Fibroblast of villous mesenchyme (primary cell): Measurements from ENCODE around the gene METTL24. TPM values are rescaled to one million over a fixed set of nuclear protein-coding genes. Genes with fewer than 3 reads are reported as not detected.
A peak's percentile ranks its signal among the peaks of the same experiment; 100 is the strongest.

Experiments
- DNase-seq: peaks from one replicate; pipeline ENCODE4 v3.0.0-alpha.2; 2010; ENCODE audit warnings: low read depth
- H3K4me3 ChIP-seq: 2 replicates; pipeline ENCODE4 v1.5.1; 2011; ENCODE audit warnings: low read depth, mild to moderate bottlenecking, low read length
- total RNA-seq: library from RNA; depleted of rRNA; stranded (reverse); fragments of >200 nt; gene quantifications from 2 replicates; pipeline ENCODE4 v1.2.3, GENCODE V29; 2012
- TF ChIP-seq, protein P1 (sequence below): IDR thresholded peaks from 2 replicates; pipeline ENCODE4 v1.5.1; 2012; ENCODE audit warnings: low read depth, mild to moderate bottlenecking, low read length; ENCODE audit not compliant: insufficient read depth

METTL24 gene
- total RNA-seq, 1 donor, result not detected

DNA sequence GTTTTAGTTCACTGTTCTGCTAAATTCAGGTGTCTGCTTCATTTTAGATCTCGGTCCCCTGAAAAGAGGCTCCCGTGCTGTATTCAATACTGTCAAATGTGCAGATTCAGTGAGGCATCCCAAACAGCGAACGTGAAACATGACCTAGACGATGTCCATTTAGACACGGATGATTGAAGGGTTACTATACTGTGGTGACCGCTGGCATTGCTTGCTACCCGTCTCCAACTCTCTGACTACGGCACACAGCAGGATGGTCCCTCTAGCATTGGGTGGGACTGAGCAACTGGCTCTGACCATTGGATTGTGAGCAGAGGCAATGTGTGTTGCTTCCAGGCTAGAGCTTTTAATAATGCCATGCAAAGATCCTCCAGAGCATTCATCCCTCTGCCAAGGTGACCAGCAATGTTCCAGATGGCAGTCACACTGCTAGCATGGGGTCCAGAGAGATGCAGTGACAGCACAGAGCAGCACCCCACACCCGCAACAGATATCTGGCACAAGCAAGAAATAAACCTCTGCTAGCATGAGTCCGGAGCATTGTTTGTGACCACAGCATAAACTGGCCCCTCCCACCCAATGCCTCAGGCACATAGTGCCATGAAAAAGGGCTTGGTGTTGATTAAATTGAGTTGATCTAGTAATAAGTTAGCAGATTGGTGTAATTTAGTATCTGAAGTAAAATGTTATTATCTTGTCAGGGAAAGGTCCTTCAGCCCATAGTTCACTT is 9.0 kb downstream of the METTL24 start:
- TF ChIP-seq, protein P1, sequence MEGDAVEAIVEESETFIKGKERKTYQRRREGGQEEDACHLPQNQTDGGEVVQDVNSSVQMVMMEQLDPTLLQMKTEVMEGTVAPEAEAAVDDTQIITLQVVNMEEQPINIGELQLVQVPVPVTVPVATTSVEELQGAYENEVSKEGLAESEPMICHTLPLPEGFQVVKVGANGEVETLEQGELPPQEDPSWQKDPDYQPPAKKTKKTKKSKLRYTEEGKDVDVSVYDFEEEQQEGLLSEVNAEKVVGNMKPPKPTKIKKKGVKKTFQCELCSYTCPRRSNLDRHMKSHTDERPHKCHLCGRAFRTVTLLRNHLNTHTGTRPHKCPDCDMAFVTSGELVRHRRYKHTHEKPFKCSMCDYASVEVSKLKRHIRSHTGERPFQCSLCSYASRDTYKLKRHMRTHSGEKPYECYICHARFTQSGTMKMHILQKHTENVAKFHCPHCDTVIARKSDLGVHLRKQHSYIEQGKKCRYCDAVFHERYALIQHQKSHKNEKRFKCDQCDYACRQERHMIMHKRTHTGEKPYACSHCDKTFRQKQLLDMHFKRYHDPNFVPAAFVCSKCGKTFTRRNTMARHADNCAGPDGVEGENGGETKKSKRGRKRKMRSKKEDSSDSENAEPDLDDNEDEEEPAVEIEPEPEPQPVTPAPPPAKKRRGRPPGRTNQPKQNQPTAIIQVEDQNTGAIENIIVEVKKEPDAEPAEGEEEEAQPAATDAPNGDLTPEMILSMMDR, result no peak
- no peak overlapping the region for H3K4me3 ChIP-seq
- no peak for DNase-seq

DNA sequence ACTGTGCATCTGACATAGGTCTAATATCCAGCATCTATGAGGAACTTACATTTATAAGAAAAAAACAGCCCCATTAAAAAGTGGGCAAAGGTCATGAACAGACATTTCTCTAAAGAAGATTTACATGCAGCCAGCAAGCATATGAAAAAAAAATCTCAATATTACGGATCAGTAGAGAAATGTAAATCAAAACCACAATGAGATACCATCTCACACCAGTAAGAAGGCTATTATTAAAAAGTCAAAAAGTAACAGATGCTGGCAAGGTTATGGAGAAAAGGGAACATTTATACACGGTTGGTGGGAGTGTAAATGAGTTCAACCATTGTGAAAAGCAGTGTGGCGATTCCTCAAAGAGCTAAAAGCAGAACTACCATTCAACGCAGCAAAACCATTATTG is 13.1 kb downstream of the METTL24 start:
- TF ChIP-seq, protein P1, result no peak
- DNase-seq, result no peak
- no peak overlapping the region for H3K4me3 ChIP-seq

DNA sequence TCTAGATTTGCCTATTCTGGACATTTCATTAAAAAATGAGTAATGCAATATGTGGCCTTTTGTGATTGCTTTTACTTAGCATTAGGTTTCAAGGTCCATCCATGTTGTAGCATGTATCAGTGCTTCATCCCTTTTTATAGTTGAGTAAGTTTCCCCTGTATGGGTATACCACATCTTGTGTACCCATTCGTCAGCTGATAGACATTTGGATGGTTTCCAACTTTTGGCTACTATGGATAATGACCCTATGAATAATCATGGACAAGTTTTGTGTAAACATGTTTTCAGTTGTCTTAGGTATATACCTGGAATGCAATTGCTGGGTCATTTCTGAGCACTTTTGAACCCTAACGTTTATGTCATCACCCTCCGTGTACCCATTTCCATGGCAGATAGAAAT is 15.4 kb downstream of the METTL24 start:
- DNase-seq, result no peak
- no peak overlapping the region for H3K4me3 ChIP-seq
- TF ChIP-seq, protein P1, result no peak

DNA sequence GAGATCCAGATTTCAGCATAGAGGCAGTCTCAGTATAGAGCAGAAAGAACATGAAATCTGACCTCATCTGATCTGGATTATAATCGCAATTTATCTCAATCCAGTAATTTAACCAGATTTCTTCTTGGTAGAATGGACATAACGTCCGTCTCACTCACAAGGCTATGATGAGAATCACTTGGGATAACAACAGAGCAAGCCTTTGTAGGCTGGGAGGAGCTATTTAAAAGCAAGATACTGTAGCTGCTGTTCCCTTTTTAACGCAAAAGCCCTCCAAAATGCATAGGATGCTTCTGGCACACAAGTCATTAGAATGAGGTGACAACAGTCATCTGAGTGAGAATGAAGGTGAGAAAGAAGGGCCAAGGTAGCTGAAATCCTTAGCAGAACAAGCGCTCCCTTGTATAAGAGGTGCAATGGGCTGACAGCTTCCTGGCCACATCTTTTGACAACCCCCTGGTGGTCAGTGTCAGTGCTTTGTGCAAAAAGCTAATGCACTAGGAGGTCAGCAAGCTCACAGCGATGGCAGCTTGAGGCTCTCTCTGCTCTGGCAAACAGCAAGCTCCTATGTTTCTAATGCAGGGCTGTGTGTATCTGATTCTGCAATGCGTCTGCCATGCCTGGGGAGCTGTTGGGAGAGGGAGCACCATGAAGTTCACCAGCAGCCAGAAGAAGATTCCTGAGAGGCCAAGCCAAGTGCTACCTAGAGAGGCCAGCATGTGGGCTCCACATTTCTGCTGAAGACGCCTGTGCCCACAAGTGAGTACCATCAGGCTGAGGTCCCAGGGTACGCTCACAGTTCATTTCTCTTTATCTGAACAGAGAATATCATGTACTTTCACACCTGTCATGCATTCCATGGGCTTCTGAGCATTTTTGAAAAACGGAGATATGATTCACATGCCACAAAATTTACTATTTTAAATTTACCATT is 16.2 kb downstream of the METTL24 start:
- TF ChIP-seq, protein P1, result peak; percentile 76
- H3K4me3 ChIP-seq, result no peak overlapping the region
- peak; percentile 52 for DNase-seq

DNA sequence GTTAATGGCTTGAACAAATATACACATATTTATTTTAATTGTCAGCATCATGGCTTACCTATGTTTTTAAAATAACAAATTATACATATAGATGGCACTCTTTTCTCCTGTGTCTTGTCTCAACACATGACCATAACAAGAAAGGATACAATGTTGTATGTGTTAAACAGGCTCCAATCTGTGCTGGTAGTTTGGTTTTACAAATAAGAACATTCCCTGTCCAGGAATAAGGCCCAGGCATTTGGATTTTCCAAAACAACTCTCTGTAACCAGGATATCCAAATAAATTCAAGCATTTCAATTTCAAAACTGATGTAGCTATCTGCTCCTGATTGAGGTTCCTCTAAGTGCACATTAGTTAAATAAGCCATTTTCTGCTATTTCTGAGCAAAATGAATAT is 17.1 kb downstream of the METTL24 start:
- no peak overlapping the region for H3K4me3 ChIP-seq
- DNase-seq, result no peak
- TF ChIP-seq, protein P1, result no peak

DNA sequence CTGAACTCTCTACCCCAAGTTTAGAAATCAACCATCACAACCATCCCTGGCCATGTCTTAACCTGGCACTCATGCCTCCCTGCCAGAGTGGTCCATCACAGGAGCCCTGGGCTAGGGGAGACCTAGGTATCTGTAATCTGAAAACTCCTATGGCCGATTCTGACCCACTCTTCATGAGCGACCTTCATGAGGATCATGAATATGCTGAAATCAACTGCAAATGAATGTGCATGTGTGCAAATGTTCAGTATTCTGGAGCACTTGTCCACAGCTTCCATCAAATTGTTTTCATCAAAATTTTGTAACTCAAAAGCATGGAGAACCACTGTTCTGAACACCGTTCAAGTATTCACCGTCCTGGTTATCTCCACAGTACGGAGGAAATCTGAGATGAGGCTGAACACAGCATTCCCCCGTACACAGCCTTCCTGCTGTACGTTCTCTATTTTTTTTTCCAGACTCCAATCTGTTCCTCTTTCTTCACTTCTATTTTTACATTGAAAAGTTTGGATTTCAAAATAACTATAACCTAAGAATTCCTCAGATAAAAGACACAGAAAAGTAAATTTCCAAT is 17.7 kb downstream of the METTL24 start:
- TF ChIP-seq, protein P1, result no peak
- DNase-seq, result no peak

More for the DNA sequence above, 17.7 kb downstream of the METTL24 start:
- H3K4me3 ChIP-seq, result no peak overlapping the region
